ENCODE measurements around the gene EZH2. TPM values are rescaled to one million over a fixed set of nuclear protein-coding genes. Genes with fewer than 3 reads are reported as not detected.

The EZH2 gene
- total and polyA plus RNA-seq, 4 donors: 2.0 to 21.3 (median 2.5) TPM

GRCh38 chr7:148814922-148815559 lies 69.0 kb downstream of the EZH2 start:
- no peaks in the 10 kb centered on the region for H3K27me3 ChIP-seq (ENCODE audit: control insufficient read depth in 4 of 4, insufficient read depth in 4 of 4, low read length in 3 of 4)
- H3K27ac ChIP-seq (ENCODE audit: low read depth in 1 of 2, low read length in 2 of 2): no peak overlapping the region
- H3K4me3 ChIP-seq (ENCODE audit: low read depth in 1 of 3, low read length in 3 of 3): no peak overlapping the region
- no peak overlapping the region for H3K9ac ChIP-seq (ENCODE audit: low read depth in 1 of 2, low read length in 2 of 2)
- H3K4me1 ChIP-seq (ENCODE audit: control insufficient read depth in 4 of 4, insufficient read depth in 4 of 4, low read length in 3 of 4): no peaks in the 10 kb centered on the region
- WGBS: 80% methylated on average over 10 of the region's 10 CpGs
- H3K9me3 ChIP-seq (ENCODE audit: control insufficient read depth in 4 of 4, low read length in 3 of 4): no peaks in the 10 kb centered on the region
- no peak for DNase-seq (ENCODE audit: low spot score)
- no peak for TF ChIP-seq ZBTB33 (IDR thresholded peaks at IDR 0.05)
- no peak for TF ChIP-seq TAF1 (conservative IDR thresholded peaks at IDR 0.05)
- TF ChIP-seq JUND (IDR thresholded peaks at IDR 0.05): no peak
- TF ChIP-seq FOXA1 (IDR thresholded peaks at IDR 0.05): no peak
- TF ChIP-seq GABPA (IDR thresholded peaks at IDR 0.05 in 1 of 2, conservative IDR thresholded peaks at IDR 0.05 in 1 of 2): no peak
- TF ChIP-seq RAD21 (IDR thresholded peaks at IDR 0.05): no peak
- TF ChIP-seq HNF4G (IDR thresholded peaks at IDR 0.05): no peak
- TF ChIP-seq, protein P1, sequence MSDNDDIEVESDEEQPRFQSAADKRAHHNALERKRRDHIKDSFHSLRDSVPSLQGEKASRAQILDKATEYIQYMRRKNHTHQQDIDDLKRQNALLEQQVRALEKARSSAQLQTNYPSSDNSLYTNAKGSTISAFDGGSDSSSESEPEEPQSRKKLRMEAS (IDR thresholded peaks at IDR 0.05): no peak
- no peak for TF ChIP-seq REST (IDR thresholded peaks at IDR 0.05)
- TF ChIP-seq YY1 (IDR thresholded peaks at IDR 0.05): no peak
- no peak for TF ChIP-seq ATF3 (IDR thresholded peaks at IDR 0.05)
- TF ChIP-seq NR2F2 (IDR thresholded peaks at IDR 0.05): no peak
- peaks cover 0 to 2% (median 0%) of the 10 kb centered on the region in 4 donors for H3K36me3 ChIP-seq (ENCODE audit: control insufficient read depth in 4 of 4, insufficient read depth in 3 of 4, low read depth in 1 of 4, low read length in 3 of 4)

GRCh38 chr7:148813890-148814289 lies 70.2 kb downstream of the EZH2 start:
- WGBS: 88% methylated on average over 9 of the region's 9 CpGs
- TF ChIP-seq HNF4G (IDR thresholded peaks at IDR 0.05): no peak
- no peak for TF ChIP-seq JUND (IDR thresholded peaks at IDR 0.05)
- TF ChIP-seq SP1 (IDR thresholded peaks at IDR 0.05): no peak
- no peak for TF ChIP-seq FOXA2 (IDR thresholded peaks at IDR 0.05)
- TF ChIP-seq, protein P1 (IDR thresholded peaks at IDR 0.05): no peak
- no peak for TF ChIP-seq NR2F2 (IDR thresholded peaks at IDR 0.05)
- no peak for TF ChIP-seq REST (IDR thresholded peaks at IDR 0.05)
- TF ChIP-seq ATF3 (IDR thresholded peaks at IDR 0.05): no peak
- no peak for TF ChIP-seq HNF4A (conservative IDR thresholded peaks at IDR 0.05)
- TF ChIP-seq YY1 (IDR thresholded peaks at IDR 0.05): no peak
- TF ChIP-seq, protein P2, sequence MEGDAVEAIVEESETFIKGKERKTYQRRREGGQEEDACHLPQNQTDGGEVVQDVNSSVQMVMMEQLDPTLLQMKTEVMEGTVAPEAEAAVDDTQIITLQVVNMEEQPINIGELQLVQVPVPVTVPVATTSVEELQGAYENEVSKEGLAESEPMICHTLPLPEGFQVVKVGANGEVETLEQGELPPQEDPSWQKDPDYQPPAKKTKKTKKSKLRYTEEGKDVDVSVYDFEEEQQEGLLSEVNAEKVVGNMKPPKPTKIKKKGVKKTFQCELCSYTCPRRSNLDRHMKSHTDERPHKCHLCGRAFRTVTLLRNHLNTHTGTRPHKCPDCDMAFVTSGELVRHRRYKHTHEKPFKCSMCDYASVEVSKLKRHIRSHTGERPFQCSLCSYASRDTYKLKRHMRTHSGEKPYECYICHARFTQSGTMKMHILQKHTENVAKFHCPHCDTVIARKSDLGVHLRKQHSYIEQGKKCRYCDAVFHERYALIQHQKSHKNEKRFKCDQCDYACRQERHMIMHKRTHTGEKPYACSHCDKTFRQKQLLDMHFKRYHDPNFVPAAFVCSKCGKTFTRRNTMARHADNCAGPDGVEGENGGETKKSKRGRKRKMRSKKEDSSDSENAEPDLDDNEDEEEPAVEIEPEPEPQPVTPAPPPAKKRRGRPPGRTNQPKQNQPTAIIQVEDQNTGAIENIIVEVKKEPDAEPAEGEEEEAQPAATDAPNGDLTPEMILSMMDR (IDR thresholded peaks at IDR 0.05; ENCODE audit: low read depth, low read length, missing input control): no peak
- H3K9ac ChIP-seq (ENCODE audit: low read depth in 1 of 2, low read length in 2 of 2): no peak overlapping the region
- H3K4me3 ChIP-seq (ENCODE audit: low read depth in 1 of 3, low read length in 3 of 3): no peak overlapping the region
- no peak overlapping the region for H3K27ac ChIP-seq (ENCODE audit: low read depth in 1 of 2, low read length in 2 of 2)
- no peaks in the 10 kb centered on the region for H3K27me3 ChIP-seq (ENCODE audit: control insufficient read depth in 4 of 4, insufficient read depth in 4 of 4, low read length in 3 of 4)
- H3K4me1 ChIP-seq (ENCODE audit: control insufficient read depth in 4 of 4, insufficient read depth in 4 of 4, low read length in 3 of 4): no peaks in the 10 kb centered on the region
- no peak for DNase-seq (ENCODE audit: low spot score)
- no peaks in the 10 kb centered on the region for H3K9me3 ChIP-seq (ENCODE audit: control insufficient read depth in 4 of 4, low read length in 3 of 4)
- H3K36me3 ChIP-seq (ENCODE audit: control insufficient read depth in 4 of 4, insufficient read depth in 3 of 4, low read depth in 1 of 4, low read length in 3 of 4): peaks cover 0 to 3% (median 0%) of the 10 kb centered on the region in 4 donors

Measured in liver (tissue), 9 donors.